ENCODE measurements around the gene TPM2. TPM values are rescaled to one million over a fixed set of nuclear protein-coding genes. Genes with fewer than 3 reads are reported as not detected.

TPM2 gene
- total and polyA plus RNA-seq, 7 donors: 6,047 to 16,334 (median 9,199) TPM

- no peaks in the 10 kb centered on the region for H3K27me3 ChIP-seq (ENCODE audit: insufficient read depth in 3 of 3, low read length in 2 of 3)
- TF ChIP-seq CTCF (IDR thresholded peaks at IDR 0.05): peak; percentile 68
- H3K27ac ChIP-seq: peak within 1 kb of the TSS; percentile 100
- H3K4me3 ChIP-seq: peak within 1 kb of the TSS; percentile 89
- peak; percentile 79 to 83 (median 81) for ATAC-seq
- H3K4me1 ChIP-seq: peaks cover 26% of the 10 kb centered on the region
- H3K9me3 ChIP-seq: no peaks in the 10 kb centered on the region
- peak; percentile 87 to 93 for DNase-seq
- WGBS, 3 donors: 0 to 1% (median 1%) methylated on average over 63 to 67 of the region's 67 CpGs
- H3K36me3 ChIP-seq (ENCODE audit: insufficient read depth in 1 of 2, low read depth in 1 of 2): peaks cover 0 to 18% of the 10 kb centered on the region in 2 donors
- intact Hi-C loops (cut with DNase I): loop anchor here (2.0 kb wide), 1 partner anchor 72 kb away; no protein-coding TSS in a partner anchor
These were observed 31.4 kb downstream of the TPM2 start, which contains the start of gene CCDC107 for GRCh38 chr9:35658137-35658967. CCDC107 (plus strand) TSS chr9:35658292; CDS start chr9:35658380, 88 bp downstream.

GRCh38 chr9:35657546-35658136 lies 32.1 kb downstream of the TPM2 start, which contains the start of gene RMRP:
RMRP (minus strand) TSS chr9:35658019.
- peak within 1 kb of the TSS; percentile 100 for H3K27ac ChIP-seq
- H3K4me3 ChIP-seq: peak within 1 kb of the TSS; percentile 89
- TF ChIP-seq CTCF (IDR thresholded peaks at IDR 0.05): peak; percentile 33
- peaks cover 0 to 18% of the 10 kb centered on the region in 2 donors for H3K36me3 ChIP-seq (ENCODE audit: insufficient read depth in 1 of 2, low read depth in 1 of 2)
- intact Hi-C loops (cut with DNase I): loop anchor here (2.0 kb wide), 2 partner anchors 49 to 73 kb away; no protein-coding TSS in a partner anchor
- H3K4me1 ChIP-seq: peaks cover 26% of the 10 kb centered on the region
- no peaks in the 10 kb centered on the region for H3K27me3 ChIP-seq (ENCODE audit: insufficient read depth in 3 of 3, low read length in 2 of 3)
- ATAC-seq (peak; percentile 88 to 93 (median 90)), DNase-seq (peak; percentile 98 to 99)
- H3K9me3 ChIP-seq: no peaks in the 10 kb centered on the region
- WGBS, 3 donors: 0 to 1% (median 0%) methylated on average over 42 of the region's 42 CpGs

- Histone ChIP-seq H3K9me3 (no peaks in the 10 kb centered on the region), H3K36me3 (ENCODE audit: insufficient read depth in 1 of 2, low read depth in 1 of 2) (peaks cover 0 to 18% of the 10 kb centered on the region in 2 donors), H3K4me1 (peaks cover 26% of the 10 kb centered on the region), H3K27me3 (ENCODE audit: insufficient read depth in 3 of 3, low read length in 2 of 3) (no peaks in the 10 kb centered on the region), H3K4me3 (peak overlapping the region; percentile 89), H3K27ac (peak overlapping the region; percentile 100)
- WGBS, 3 donors: 20 to 27% (median 21%) methylated on average over 25 of the region's 25 CpGs
- ATAC-seq: peak; percentile 27 to 44 (median 32)
- TF ChIP-seq CTCF (IDR thresholded peaks at IDR 0.05): no peak
- intact Hi-C loops (cut with DNase I): loop anchor here in 1 of 2 donors (2.0 kb wide), 1 partner anchor 48 kb away; no protein-coding TSS in a partner anchor
- DNase-seq: no peak
These were observed 32.7 kb downstream of the TPM2 start for GRCh38 chr9:35656831-35657545.

GRCh38 chr9:35656348-35656747 lies 33.4 kb downstream of the TPM2 start:
- Histone ChIP-seq H3K27ac (peak overlapping the region; percentile 100), H3K36me3 (ENCODE audit: insufficient read depth in 1 of 2, low read depth in 1 of 2) (peaks cover 0 to 17% of the 10 kb centered on the region in 2 donors), H3K9me3 (no peaks in the 10 kb centered on the region), H3K4me3 (no peak overlapping the region), H3K4me1 (peaks cover 25% of the 10 kb centered on the region), H3K27me3 (ENCODE audit: insufficient read depth in 3 of 3, low read length in 2 of 3) (no peaks in the 10 kb centered on the region)
- WGBS, 3 donors: 76 to 79% (median 76%) methylated on average over 17 of the region's 17 CpGs
- ATAC-seq (no peak), DNase-seq (no peak)
- TF ChIP-seq CTCF (IDR thresholded peaks at IDR 0.05): no peak
- intact Hi-C loops (cut with DNase I): loop anchor here in 1 of 2 donors (2.0 kb wide), 1 partner anchor 48 kb away; no protein-coding TSS in a partner anchor

Data from psoas muscle (tissue), 8 donors.